GM19023 (cell line): ENCODE measurements around the gene ZNF385A.
"Not testable (repeated sequence)": the region's sequence is repeated elsewhere in the genome, so short reads cannot be mapped to it uniquely, and the experiment has no call there.

Experiments
- ATAC-seq: cut with Tn5 transposase; IDR thresholded peaks from one replicate; pipeline ENCODE4 v1.9.1; 2021; ENCODE audit warnings: mild to moderate bottlenecking, moderate library complexity; ENCODE audit not compliant: unreplicated experiment

ZNF385A gene

DNA sequence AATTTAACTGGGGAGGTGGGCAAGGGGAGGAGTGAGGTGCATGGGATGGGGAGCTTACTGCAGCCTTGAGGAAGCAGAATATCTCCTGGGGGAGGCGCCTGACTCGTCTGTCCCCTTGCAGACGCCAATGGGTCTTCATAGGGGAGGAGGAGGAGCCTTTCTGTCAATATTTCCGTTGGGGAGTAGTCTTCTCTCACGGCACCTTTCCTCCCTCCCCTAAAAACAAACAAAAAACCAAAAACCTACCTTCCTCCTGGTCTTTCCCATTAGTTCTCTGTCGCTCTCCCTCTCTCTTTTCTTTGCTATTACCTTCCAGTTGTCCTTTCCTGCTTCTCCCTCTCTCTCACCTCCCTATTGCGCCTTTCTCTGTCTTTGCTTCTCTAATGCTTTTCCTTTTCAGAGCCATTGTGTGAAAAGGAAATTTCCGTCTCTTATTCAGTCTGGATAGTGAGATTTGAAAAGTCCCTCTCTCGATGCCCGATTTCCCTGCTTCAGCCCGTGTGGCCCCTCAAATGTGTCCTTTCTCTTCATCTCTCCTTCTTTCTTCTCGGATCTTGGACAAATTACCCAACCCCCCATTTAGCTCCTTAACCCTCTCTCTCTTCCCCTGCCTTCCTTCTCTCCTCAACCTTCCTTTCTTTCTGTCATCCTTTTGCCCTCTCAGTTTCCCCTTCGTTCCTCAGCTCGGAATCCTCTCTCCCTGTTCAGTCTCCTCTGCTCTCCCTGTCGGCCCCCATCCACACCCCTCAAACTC lies 26.2 kb downstream of the ZNF385A start:
- ATAC-seq = no peak

DNA sequence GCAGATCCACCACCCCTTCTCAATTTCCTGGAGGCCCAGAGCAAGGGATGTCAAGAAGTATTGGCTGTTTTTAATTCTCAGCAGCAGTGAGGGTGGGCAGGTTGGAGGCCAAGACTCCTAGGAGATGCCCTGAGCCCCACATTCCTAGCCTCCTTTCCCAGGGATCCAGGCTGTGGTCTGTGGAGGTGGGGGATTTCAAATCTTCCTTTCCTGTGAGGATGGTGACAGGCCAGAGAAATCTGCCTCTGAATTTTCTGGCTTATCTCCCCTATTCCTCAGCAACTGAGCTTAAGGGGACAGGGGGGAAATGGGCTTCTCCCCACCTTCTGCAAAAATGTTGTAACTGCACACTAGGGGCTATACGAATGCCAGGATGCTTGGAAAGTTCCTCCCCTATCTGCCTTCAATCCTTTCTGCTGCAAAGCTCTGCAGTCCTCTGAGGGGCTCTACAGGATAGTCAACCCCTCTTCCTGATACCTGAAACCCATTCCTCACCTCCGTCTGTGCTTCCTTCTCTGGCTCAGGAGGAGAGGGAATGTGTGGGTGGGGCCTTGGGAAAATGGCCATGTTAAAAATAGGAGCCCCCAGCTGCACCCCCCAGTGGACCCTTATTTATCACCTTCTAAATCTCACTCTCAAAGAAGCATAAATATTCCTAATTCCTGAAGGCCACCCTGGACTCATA lies 26.9 kb downstream of the ZNF385A start:
- no peak for ATAC-seq

GRCh38 chr12:54356951-54357356 lies 27.6 kb downstream of the ZNF385A start:
- ATAC-seq = no peak

- ATAC-seq = no peak
These were observed 28.3 kb downstream of the ZNF385A start for GRCh38 chr12:54356228-54356627.

- no peak for ATAC-seq
These were observed 29.3 kb downstream of the ZNF385A start for GRCh38 chr12:54355104-54355815.

- not testable (repeated sequence) for ATAC-seq
These were observed 30.3 kb downstream of the ZNF385A start for GRCh38 chr12:54354271-54354670.

DNA sequence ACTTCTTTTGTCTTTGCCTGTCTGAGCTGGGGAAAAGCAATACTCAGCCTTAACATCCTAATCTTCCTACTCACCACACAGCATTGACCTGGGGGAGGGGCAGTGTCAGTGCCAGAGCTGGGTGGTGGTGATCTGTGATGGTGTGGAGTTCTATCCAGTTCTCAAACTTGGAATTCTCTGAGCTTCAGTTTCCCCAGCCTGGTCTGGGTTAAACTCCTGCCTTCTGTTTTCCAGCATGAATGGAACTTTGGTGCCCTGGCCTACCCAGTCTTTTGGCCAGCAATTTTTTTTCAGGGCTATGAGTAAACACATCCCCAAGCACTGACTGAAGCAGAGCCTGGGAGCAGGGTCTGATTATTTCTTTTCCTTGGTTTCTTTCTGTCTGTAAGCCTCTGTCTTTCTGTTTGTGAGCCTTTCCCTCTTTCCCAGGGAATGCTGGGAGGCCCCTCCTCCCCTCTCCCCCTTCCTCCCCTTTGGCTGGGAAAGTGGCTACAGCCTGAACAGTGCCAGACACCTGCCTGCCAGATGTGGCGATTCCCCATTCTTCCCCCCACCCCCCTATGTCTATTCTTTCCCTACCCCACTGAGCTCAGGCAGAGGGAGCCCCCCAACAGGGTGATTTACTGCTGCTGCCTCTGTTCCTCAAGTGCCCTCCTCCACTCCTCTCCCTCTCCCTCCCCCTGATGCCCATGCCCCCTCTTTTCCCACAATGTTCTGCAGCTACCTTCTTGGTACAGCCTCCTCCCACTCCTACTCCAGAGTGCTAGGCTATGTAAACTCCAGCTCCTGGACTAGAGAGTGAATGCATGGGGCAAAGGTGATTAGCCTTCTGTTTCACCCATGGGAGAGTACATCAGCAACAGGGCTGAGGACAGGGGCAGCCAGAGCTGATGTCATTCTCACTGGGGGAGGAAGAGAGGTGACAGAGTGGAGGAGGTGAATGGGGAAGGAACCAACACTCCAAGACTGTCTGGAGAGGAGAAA lies 31.4 kb downstream of the ZNF385A start:
- ATAC-seq = no peak

- ATAC-seq = no peak
These were observed 32.5 kb downstream of the ZNF385A start for GRCh38 chr12:54352022-54352531.

- ATAC-seq = no peak
These were observed 33.2 kb downstream of the ZNF385A start for GRCh38 chr12:54351341-54351740.

DNA sequence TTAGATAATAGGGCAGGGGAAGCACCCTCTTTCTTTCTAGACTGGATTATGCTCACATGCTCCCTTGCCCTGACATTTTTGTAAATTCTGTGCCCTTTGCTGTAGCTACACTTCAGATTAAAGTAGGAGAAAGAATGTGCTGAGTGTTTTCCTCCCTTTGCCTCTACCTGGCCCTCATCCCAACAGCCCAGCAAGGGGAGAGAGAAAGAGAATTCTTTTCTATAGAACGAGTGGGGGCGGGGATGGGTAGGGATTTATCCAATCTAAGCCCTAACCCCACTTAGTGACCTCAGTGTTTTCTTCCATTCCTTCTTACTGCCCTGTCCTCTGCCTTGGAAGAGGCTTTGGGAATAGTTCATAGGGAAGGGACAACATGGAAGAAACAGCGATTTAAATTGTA lies 33.8 kb downstream of the ZNF385A start:
- ATAC-seq = no peak

DNA sequence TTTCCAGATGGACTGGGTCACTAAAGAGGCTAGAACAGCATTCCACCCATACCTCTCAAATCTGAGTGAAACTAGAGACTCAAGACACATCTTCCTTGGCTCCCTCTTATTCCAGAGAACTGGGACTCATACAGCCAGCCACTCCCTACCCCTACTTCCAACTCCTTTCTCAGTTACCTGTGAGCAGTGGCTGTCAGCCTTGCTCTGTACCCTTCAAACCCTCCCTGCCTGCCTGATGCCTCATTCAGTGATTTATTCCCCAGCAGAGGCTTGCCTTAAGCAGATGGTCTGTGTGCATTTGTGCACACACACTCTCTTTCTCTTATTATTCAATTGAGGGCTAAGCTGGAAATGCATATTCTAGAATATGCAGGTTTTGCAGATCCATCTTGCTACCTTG lies 34.9 kb downstream of the ZNF385A start:
- ATAC-seq = no peak

DNA sequence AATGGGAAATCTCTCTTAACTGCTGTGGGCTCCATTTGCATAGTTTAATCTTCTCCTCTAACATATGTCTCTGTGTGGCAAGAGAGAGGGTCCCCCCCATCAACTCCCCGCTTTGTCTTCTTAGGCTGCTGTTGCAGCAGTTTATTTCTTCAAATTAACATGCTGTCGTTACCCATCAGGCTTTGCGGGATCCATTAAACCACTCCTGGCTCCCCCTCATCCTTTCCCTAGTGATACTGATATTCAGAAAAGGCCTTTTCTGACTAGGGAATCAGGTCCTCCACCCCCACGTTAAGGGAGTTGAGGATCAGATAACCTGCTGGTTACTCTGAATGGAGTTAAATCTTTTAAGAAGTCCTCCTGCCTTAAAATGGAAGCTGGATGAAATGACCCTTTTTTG lies 35.5 kb downstream of the ZNF385A start:
- no peak for ATAC-seq

GRCh38 chr12:54341378-54342300 lies 42.9 kb downstream of the ZNF385A start:
- no peak for ATAC-seq

- no peak for ATAC-seq
These were observed 43.7 kb downstream of the ZNF385A start for GRCh38 chr12:54340846-54341245.

- no peak for ATAC-seq
These were observed 45.7 kb downstream of the ZNF385A start for GRCh38 chr12:54338698-54339296.

DNA sequence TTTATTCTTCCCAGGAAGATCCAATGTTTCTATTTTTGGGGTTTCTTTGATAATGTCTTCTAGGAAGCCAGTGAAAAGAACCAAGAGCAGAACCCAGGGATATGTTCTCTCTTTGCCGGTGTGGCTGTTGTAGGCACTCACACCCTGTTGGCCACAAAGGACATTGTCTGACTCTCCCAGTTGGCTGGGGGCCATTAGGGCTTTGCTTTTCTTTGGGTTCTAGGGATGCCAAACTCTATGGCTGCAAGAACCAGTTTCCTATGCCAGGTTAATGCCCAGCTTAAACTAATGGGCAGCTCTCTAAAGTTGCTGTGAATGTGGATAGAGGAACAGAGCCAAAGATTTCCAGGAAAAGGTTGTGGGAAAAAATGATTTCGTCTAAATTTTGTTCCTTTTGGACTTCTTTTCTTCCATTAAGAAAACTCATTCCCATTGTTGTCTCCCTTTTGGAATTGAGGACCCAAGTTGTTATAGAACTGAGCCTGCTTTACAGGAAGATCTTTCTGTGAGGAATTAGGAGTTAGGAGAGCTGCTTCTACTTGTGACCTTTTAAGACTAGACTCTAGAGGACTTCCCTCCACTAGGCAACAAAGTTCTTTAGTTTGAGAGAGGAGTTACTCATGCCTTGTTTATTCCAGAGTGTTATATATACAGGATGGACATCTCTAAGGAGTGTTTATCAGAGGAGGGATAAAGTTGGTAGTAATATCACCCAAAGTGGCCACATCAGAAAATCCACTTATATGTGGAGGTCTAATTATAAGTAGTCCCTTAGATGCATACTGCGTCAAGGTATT lies 46.5 kb downstream of the ZNF385A start:
- no peak for ATAC-seq

GRCh38 chr12:54337280-54337842 lies 47.2 kb downstream of the ZNF385A start:
- ATAC-seq = no peak
